H1 (cell line): ENCODE measurements around the gene HIBCH. TPM values are rescaled to one million over a fixed set of nuclear protein-coding genes. Genes with fewer than 3 reads are reported as not detected.

Source experiments
- CTCF ChIA-PET: fragments of 300-600 bp; sonication (Branson Sonifier 250); formaldehyde crosslinking; loops from one replicate; lab custom pipeline; 2021; ENCODE audit not compliant: partially characterized antibody; lab: Charles Lee
- POLR2A ChIA-PET: fragments of 300-600 bp; sonication (Branson Sonifier 250); formaldehyde crosslinking; loops from one replicate; lab custom pipeline; 2021; ENCODE audit warnings: inconsistent platforms; ENCODE audit not compliant: partially characterized antibody; lab: Charles Lee
- DNase-seq, 2 experiments: peaks; one replicate each; pipeline versions ENCODE4 v3.0.0 to v3.0.0-alpha.2; 2010 to 2022; ENCODE audit warnings: low spot score in 2 of 2, low read depth in 1 of 2, mixed read lengths in 1 of 2
- FAIRE-seq: peaks from 2 replicates; lab custom pipeline; 2011; peaks lifted over from hg19 to GRCh38; lab: Jason Lieb, UNC
- H2AFZ ChIP-seq: 2 replicates; pipeline ENCODE4 v1.8.1; 2012; ENCODE audit warnings: low read length, inconsistent platforms
- H2AK5ac ChIP-seq: 2 replicates; pipeline ENCODE4 v1.6.1; 2013; ENCODE audit warnings: low read depth, low read length
- H2BK120ac ChIP-seq: replicated peaks from 2 replicates; pipeline ENCODE3; 2013; ENCODE audit warnings: low read depth, low read length, inconsistent platforms
- H2BK12ac ChIP-seq: 2 replicates; pipeline ENCODE4 v1.6.1; 2013; ENCODE audit warnings: low read depth, low read length
- H2BK15ac ChIP-seq: 2 replicates; pipeline ENCODE4 v1.6.1; 2013; ENCODE audit warnings: low read length
- H2BK20ac ChIP-seq: 2 replicates; pipeline ENCODE4 v1.6.1; 2013; ENCODE audit warnings: low read length
- H2BK5ac ChIP-seq: 2 replicates; pipeline ENCODE4 v1.6.1; 2013; ENCODE audit warnings: low read depth, low read length
- H3K14ac ChIP-seq: 2 replicates; pipeline ENCODE4 v1.6.1; 2013; ENCODE audit warnings: inconsistent platforms; ENCODE audit not compliant: insufficient read length
- H3K18ac ChIP-seq: 2 replicates; pipeline ENCODE4 v1.6.1; 2013; ENCODE audit warnings: low read length; ENCODE audit errors: extremely low read depth
- H3K23ac ChIP-seq: 2 replicates; pipeline ENCODE4 v1.6.1; 2013; ENCODE audit warnings: inconsistent platforms; ENCODE audit not compliant: insufficient read length
- H3K23me2 ChIP-seq: 2 replicates; pipeline ENCODE4 v1.6.1; 2013; ENCODE audit warnings: low read depth, low read length
- H3K27ac ChIP-seq: 2 replicates; pipeline ENCODE4 v1.6.1; 2011; ENCODE audit warnings: low read depth, low read length, inconsistent platforms
- H3K27me3 ChIP-seq, 4 experiments: replicated peaks in 1 of 4; 1 replicate in 1 of 4; 2 replicates in 3 of 4; pipeline versions ENCODE4 v1.6.1 to v1.8.1; 2011 to 2013; ENCODE audit warnings: low read length in 3 of 4, mild to moderate bottlenecking in 3 of 4, inconsistent platforms in 2 of 4, mixed read lengths in 2 of 4, moderate library complexity in 1 of 4; ENCODE audit not compliant: control insufficient read depth in 3 of 4, insufficient read depth in 3 of 4; ENCODE audit errors: extremely low read depth in 1 of 4
- H3K36me3 ChIP-seq, 4 experiments: 2 replicates each; pipeline versions ENCODE4 v1.6.1 to v1.8.1; 2011 to 2013; ENCODE audit warnings: mild to moderate bottlenecking in 4 of 4, low read length in 3 of 4, moderate library complexity in 2 of 4, control low read depth in 1 of 4, inconsistent platforms in 1 of 4; ENCODE audit not compliant: insufficient read depth in 4 of 4, control insufficient read depth in 2 of 4
- H3K4ac ChIP-seq: replicated peaks from 2 replicates; pipeline ENCODE3; 2013; ENCODE audit warnings: low read length, low read depth, mixed read lengths, inconsistent platforms; ENCODE audit not compliant: insufficient read length
- H3K4me1 ChIP-seq, 4 experiments: replicated peaks in 1 of 4; 1 replicate in 1 of 4; 2 replicates in 3 of 4; pipeline versions ENCODE4 v1.6.1 to v1.8.1; 2011 to 2013; ENCODE audit warnings: low read length in 3 of 4, inconsistent platforms in 2 of 4, mixed read lengths in 1 of 4; ENCODE audit not compliant: insufficient read depth in 4 of 4, control insufficient read depth in 3 of 4
- H3K4me2 ChIP-seq, 2 experiments: 2 replicates each; pipeline versions ENCODE4 v1.6.1 to v1.8.1; 2011 to 2013; ENCODE audit warnings: low read depth in 2 of 2, low read length in 2 of 2, control low read depth in 1 of 2, inconsistent platforms in 1 of 2, mild to moderate bottlenecking in 1 of 2; ENCODE audit not compliant: insufficient read depth in 1 of 2
- H3K4me3 ChIP-seq, 4 experiments: fragments of 200-600, 300-600 bp in 1 of 4; sonication (generic), shearing (Covaris generic), sonication (Bioruptor Twin) in 1 of 4; 2 replicates each; pipeline versions ENCODE4 v1.5.1 to v1.8.1; 2011 to 2016; ENCODE audit warnings: low read length in 4 of 4, low read depth in 3 of 4, control low read depth in 2 of 4, inconsistent platforms in 2 of 4, mild to moderate bottlenecking in 2 of 4, mixed read lengths in 1 of 4, moderate library complexity in 1 of 4; ENCODE audit not compliant: insufficient read depth in 2 of 4; ENCODE audit errors: extremely low read depth in 1 of 4
- H3K56ac ChIP-seq: replicated peaks from 2 replicates; pipeline ENCODE3; 2013; ENCODE audit warnings: low read depth, mild to moderate bottlenecking, mixed read lengths, low read length, inconsistent platforms; ENCODE audit not compliant: insufficient read length
- H3K79me1 ChIP-seq: 2 replicates; pipeline ENCODE4 v1.6.1; 2013; ENCODE audit warnings: low read depth, low read length, control low read depth
- H3K79me2 ChIP-seq, 2 experiments: 2 replicates each; pipeline versions ENCODE4 v1.6.1 to v1.8.1; 2012 to 2013; ENCODE audit warnings: low read length in 2 of 2, mild to moderate bottlenecking in 2 of 2, inconsistent platforms in 1 of 2; ENCODE audit not compliant: insufficient read depth in 2 of 2, control insufficient read depth in 1 of 2
- H3K9ac ChIP-seq, 4 experiments: replicated peaks in 1 of 4; 1 replicate in 1 of 4; 2 replicates in 3 of 4; pipeline versions ENCODE4 v1.6.1 to v1.8.1; 2011 to 2013; ENCODE audit warnings: low read depth in 3 of 4, low read length in 3 of 4, control low read depth in 2 of 4, mild to moderate bottlenecking in 2 of 4, moderate library complexity in 2 of 4, inconsistent platforms in 1 of 4; ENCODE audit errors: extremely low read depth in 1 of 4
- H3K9me3 ChIP-seq, 2 experiments: 2 replicates each; pipeline versions ENCODE4 v1.6.1 to v1.8.1; 2012 to 2013; ENCODE audit warnings: mild to moderate bottlenecking in 2 of 2, moderate library complexity in 2 of 2, control low read depth in 1 of 2, inconsistent platforms in 1 of 2, low read depth in 1 of 2, low read length in 1 of 2, mixed read lengths in 1 of 2; ENCODE audit not compliant: insufficient read depth in 2 of 2
- H4K20me1 ChIP-seq, 2 experiments: replicated peaks in 1 of 2; 2 replicates each; pipeline versions ENCODE3 to v1.8.1; 2011 to 2013; ENCODE audit warnings: inconsistent platforms in 2 of 2, low read length in 2 of 2, mild to moderate bottlenecking in 1 of 2; ENCODE audit not compliant: insufficient read depth in 2 of 2, control insufficient read depth in 1 of 2
- H4K5ac ChIP-seq: 2 replicates; pipeline ENCODE4 v1.6.1; 2013; ENCODE audit warnings: low read length, low read depth, mixed read lengths, inconsistent platforms; ENCODE audit not compliant: insufficient read length
- H4K8ac ChIP-seq: 2 replicates; pipeline ENCODE4 v1.8.0; 2013; ENCODE audit warnings: mild to moderate bottlenecking, moderate library complexity, low read length, inconsistent platforms; ENCODE audit not compliant: insufficient read depth; ENCODE audit errors: extremely low read depth
- H4K91ac ChIP-seq: replicated peaks from 2 replicates; pipeline ENCODE3; 2013; ENCODE audit warnings: low read length, mixed read lengths, inconsistent platforms; ENCODE audit not compliant: insufficient read length
- ATF3 ChIP-seq: IDR thresholded peaks from 2 replicates; pipeline ENCODE4 v1.6.1; 2011; ENCODE audit warnings: low read depth, mild to moderate bottlenecking, low read length; ENCODE audit not compliant: insufficient read depth
- CTBP2 ChIP-seq: IDR thresholded peaks from 2 replicates; pipeline ENCODE4 v1.7.0; 2011; ENCODE audit warnings: borderline replicate concordance, mild to moderate bottlenecking, moderate library complexity, mixed read lengths, low read length; ENCODE audit not compliant: insufficient read depth, insufficient read length
- EZH2 ChIP-seq: fragments of 200-600 bp; sonication (generic); IDR thresholded peaks from 2 replicates; pipeline ENCODE4 v1.7.1; 2012; ENCODE audit warnings: low read depth, mild to moderate bottlenecking, moderate library complexity, low read length, inconsistent platforms; ENCODE audit not compliant: severe bottlenecking
- GABPA ChIP-seq: IDR thresholded peaks from 2 replicates; pipeline ENCODE4 v1.6.1; 2011; ENCODE audit warnings: mild to moderate bottlenecking, low read length, moderate library complexity, borderline replicate concordance; ENCODE audit not compliant: insufficient read depth
- GTF2F1 ChIP-seq: IDR thresholded peaks from 2 replicates; pipeline ENCODE4 v1.6.1; 2012; ENCODE audit warnings: low read depth, low read length, improper control_type of control experiment, borderline replicate concordance
- HDAC6 ChIP-seq: IDR thresholded peaks from one replicate; pipeline ENCODE4 v1.7.1; 2012; ENCODE audit warnings: low read depth, mild to moderate bottlenecking, inconsistent platforms, low read length, moderate library complexity
- RBBP5 ChIP-seq: IDR thresholded peaks from 2 replicates; pipeline ENCODE4 v1.7.1; 2012; ENCODE audit warnings: low read depth, mild to moderate bottlenecking, inconsistent platforms, low read length, moderate library complexity, borderline replicate concordance
- SP2 ChIP-seq: IDR thresholded peaks from 2 replicates; pipeline ENCODE4 v1.6.1; 2012; ENCODE audit warnings: mild to moderate bottlenecking, low read length, inconsistent platforms
- SRF ChIP-seq: IDR thresholded peaks from 2 replicates; pipeline ENCODE4 v1.6.1; 2011; ENCODE audit warnings: mild to moderate bottlenecking, low read depth, low read length, moderate library complexity
- SUZ12 ChIP-seq: fragments of 200-600 bp; sonication (generic); IDR thresholded peaks from 2 replicates; pipeline ENCODE4 v1.6.1; 2012; ENCODE audit warnings: mild to moderate bottlenecking, inconsistent platforms, low read length, moderate library complexity, mixed read lengths
- ZNF274 ChIP-seq: IDR thresholded peaks from 2 replicates; pipeline ENCODE4 v1.7.0; 2012; ENCODE audit warnings: low read length, borderline replicate concordance; ENCODE audit errors: extremely low read depth
- WGBS, 2 experiments: shearing (Covaris generic) in 1 of 2; methylation state at CpG; one replicate each; pipeline versions ENCODE4 v1.1.6 to v1.1.7; 2013 to 2015; ENCODE audit warnings: low lambda C conversion rate in 2 of 2, mixed read lengths in 2 of 2, inconsistent platforms in 1 of 2, low coverage in 1 of 2, missing lambda C conversion rate in 1 of 2; ENCODE audit not compliant: insufficient replicate concordance in 2 of 2, insufficient coverage in 1 of 2, insufficient read length in 1 of 2; ENCODE audit errors: extremely low coverage in 1 of 2, missing lambda C conversion rate in 1 of 2; 5-methylcytosine and 5-hydroxymethylcytosine counted together
- polyA plus RNA-seq, 7 experiments: library from polyadenylated mRNA; depleted of rRNA in 3 of 7; stranded (reverse) in 5 of 7; unstranded in 2 of 7; fragments of >200 nt in 5 of 7; fragments of 200-250 nt in 2 of 7; gene quantifications; 1 replicate in 5 of 7; 2 replicates in 1 of 7; 4 replicates in 1 of 7; pipeline versions ENCODE4 v1.2.1 to v1.2.3, GENCODE V29; 2011 to 2013; ENCODE audit warnings: missing spikeins in 2 of 7, mixed read lengths in 2 of 7
- total RNA-seq: library from RNA; stranded (reverse); fragmentation: NEBNext Ultra II Directional; extraction: Animal tissue kit (Norgen Biotek cat#: 25700); gene quantifications from 2 replicates; pipeline ENCODE4 v1.2.1, GENCODE V29; 2021

HIBCH gene
- total and polyA plus RNA-seq, 2 of the 8 experiments (the other 6 are each of a cell fraction or from before 2014, with no cell fraction given): 7.5 to 31.8 TPM

- no peak overlapping the region for H2BK5ac ChIP-seq
- no peak overlapping the region for H2BK15ac ChIP-seq
- FAIRE-seq: no peak
- no peak overlapping the region for H2BK120ac ChIP-seq
- H3K23ac ChIP-seq: no peak overlapping the region
- 89% methylated on average over 4 of the region's 4 CpGs; no CpG with 5 or more reads in 1 of the 2 experiments for WGBS, 2 experiments
- TF ChIP-seq SP2: no peak
- no peak for TF ChIP-seq ZNF274
- no peak for TF ChIP-seq SUZ12
- no peak for TF ChIP-seq CTBP2
- TF ChIP-seq SRF: no peak
- TF ChIP-seq GTF2F1: no peak
- TF ChIP-seq EZH2: no peak
- no peak for TF ChIP-seq ATF3
- no peak for TF ChIP-seq RBBP5
- no peak for TF ChIP-seq GABPA
- no peak for TF ChIP-seq HDAC6
- no peaks in the 10 kb centered on the region for H3K23me2 ChIP-seq
- H4K20me1 ChIP-seq: no peaks in the 10 kb centered on the region
- H3K4ac ChIP-seq: no peak overlapping the region
- ChIA-PET POLR2A (no interaction called here), CTCF (no interaction called here)
- no peak overlapping the region for H3K18ac ChIP-seq
- H3K27me3 ChIP-seq: no peaks in the 10 kb centered on the region
- H2AK5ac ChIP-seq: no peak overlapping the region
- no peak overlapping the region for H3K4me2 ChIP-seq
- H3K4me3 ChIP-seq: no peak overlapping the region
- no peak overlapping the region for H2AFZ ChIP-seq
- no peaks in the 10 kb centered on the region for H3K36me3 ChIP-seq
- H4K8ac ChIP-seq: no peak overlapping the region
- no peaks in the 10 kb centered on the region for H3K79me2 ChIP-seq
- no peak overlapping the region for H2BK12ac ChIP-seq
- no peak overlapping the region for H3K56ac ChIP-seq
- no peak for DNase-seq
- no peak overlapping the region for H4K5ac ChIP-seq
- H3K9me3 ChIP-seq: no peaks in the 10 kb centered on the region
- H2BK20ac ChIP-seq: no peak overlapping the region
- no peaks in the 10 kb centered on the region; a peak in 2 of 7 replicates for H3K4me1 ChIP-seq
- H3K9ac ChIP-seq: no peak overlapping the region
- H3K14ac ChIP-seq: no peak overlapping the region
- no peaks in the 10 kb centered on the region for H3K79me1 ChIP-seq
- no peak overlapping the region for H3K27ac ChIP-seq
- no peak overlapping the region for H4K91ac ChIP-seq
Observed at GRCh38 chr2:190156530-190157212, 163.0 kb downstream of the HIBCH start.
